GM12872 (cell line): Measurements from ENCODE around the gene ALDH4A1.

Source experiments
- CTCF ChIP-seq: IDR thresholded peaks from 3 replicates; pipeline ENCODE4 v1.5.1; 2011; ENCODE audit warnings: low read depth, mild to moderate bottlenecking, low read length, moderate library complexity; ENCODE audit not compliant: insufficient read depth

The ALDH4A1 gene

DNA sequence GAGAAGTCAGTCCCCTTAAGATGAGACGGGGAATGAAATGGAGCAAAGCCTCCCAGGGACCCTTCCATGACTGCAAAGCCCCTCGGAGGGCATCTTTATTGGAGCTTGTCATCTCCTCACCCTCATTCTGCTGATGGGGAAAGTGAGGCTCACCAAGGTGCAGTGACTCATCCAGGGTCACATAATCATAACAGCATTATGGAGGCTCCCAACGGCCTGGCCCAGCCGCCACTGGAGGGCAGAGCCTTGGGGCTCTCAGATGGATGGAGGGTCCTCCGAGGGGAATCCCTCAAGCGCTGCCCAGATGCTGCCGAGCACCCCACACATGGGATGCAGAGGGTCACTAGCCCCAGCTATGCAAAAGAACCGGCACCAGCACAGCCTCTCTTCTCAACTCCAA, 35.2 kb upstream of the ALDH4A1 start:
- TF ChIP-seq CTCF: no peak

DNA sequence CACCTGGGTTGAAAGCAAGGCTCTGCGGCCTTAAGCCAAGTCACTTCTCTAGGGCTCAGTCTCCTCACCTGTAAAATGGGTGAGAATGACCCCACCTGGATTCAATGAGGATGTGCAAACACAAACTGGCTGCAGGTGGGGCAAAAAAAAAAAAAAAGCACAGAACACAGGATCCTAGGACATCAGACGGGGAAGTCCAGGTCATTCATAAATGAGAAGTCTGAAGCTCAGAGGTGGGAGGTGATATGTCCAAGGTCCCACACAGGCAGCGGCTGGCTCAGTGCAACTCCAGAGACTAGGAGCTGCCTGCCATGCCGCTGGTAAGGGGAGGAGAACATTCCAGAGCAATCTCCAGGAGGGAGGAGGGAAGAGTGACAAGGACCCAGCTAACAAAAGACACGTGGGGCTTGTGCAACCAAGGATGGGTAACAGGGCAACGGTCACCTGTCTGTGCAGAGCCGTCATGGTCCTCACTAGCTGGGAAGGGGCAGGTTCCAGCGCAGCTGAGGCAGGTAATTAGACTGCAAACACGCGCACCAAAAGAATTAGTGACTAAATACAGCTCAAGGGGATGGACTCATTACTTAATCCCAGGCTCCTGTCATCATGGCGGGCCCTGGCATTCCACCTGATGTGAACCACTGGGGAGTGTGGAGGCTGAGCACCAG, 34.6 kb upstream of the ALDH4A1 start:
- no peak for TF ChIP-seq CTCF

DNA sequence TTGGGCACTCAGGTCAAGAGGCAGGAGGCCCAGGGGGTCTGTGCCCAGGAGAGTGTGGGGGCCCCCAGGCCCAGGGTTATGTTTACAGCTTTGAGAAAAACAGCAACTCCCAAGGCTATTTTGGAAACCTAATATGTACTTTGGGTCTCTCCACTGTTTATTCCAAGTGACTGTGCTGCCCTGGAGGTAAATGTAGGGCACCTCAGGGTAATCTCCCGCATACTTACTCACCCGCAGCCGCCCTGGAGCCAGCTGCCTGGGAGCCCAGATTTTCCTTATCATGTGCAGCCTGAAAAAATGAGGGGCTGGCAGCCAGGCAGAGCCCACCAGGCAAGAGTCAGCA, 34.1 kb upstream of the ALDH4A1 start:
- no peak for TF ChIP-seq CTCF

DNA sequence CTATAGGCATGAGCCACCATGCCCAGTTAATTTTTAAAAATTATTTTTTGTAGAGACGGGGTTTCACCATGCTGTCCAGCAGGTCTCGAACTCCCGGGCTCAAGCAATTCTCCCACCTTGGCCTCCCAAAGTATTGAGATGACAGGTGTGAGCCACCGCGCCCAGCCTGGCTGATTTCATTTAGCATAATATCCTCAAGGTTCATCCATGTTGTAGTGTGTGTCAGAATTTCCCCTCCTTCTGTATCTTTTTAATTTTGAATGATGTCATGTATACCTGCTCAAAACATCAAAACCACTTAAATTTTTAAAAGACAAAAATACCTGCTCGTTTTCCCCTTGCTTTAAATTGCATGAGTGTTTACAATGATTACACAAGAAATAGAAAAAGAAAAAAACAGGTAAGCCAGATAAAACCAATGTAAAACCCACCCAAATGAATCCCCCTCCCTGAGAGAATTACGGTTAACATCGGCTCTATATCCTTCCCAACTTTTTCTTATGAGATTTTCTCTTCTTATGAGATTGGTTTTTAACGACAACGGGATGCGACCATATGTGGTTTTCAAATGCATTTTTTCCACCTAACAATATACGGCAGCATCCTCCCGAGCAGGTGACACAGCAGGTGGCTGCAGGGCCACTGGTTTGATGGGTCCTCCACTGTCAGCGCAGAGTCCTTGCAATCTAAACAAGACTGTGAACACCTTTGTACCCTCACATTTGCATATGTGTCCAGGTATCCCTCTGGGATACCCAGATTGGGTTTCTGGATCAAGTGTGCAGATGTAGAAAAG, 32.0 kb upstream of the ALDH4A1 start:
- TF ChIP-seq CTCF: no peak

GRCh38 chr1:18932879-18933278, 30.5 kb upstream of the ALDH4A1 start:
- no peak for TF ChIP-seq CTCF

DNA sequence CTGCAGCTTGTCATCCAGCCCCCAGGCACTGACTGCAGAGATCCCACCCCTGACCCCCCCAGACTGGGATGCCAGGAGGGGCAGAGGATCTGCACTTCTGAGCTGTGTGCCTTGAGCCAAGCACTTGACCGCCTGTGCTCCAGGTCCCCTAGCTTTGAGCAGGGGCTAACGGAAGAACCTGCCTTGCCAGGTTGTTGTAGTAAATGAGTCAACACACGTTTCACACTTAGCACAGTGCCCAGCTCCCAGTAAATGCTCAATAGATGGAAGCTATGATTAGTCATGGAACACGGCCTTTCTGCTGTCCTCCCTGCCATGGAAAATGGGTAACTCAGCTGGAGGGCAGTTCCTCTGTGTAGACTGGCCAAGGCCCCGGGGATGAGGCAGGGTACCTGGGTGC, 30.0 kb upstream of the ALDH4A1 start:
- no peak for TF ChIP-seq CTCF

- no peak for TF ChIP-seq CTCF
Observed at GRCh38 chr1:18931730-18932129, 29.4 kb upstream of the ALDH4A1 start.
